ENCODE measurements around the gene RPE.

Gene RPE
- long read RNA-seq, transcript RPE-208 (7 exons, 1,128 nt): minor isoform, 22 of 346 reads
- long read RNA-seq, transcript RPE-210 (5 exons, 796 nt): minor isoform, 19 of 346 reads
- long read RNA-seq, transcript RPE-202 (6 exons, 2,569 nt): major isoform, 204 of 346 reads
- long read RNA-seq, transcript RPE-205 (7 exons, 925 nt): minor isoform, 10 of 346 reads
- long read RNA-seq, partial matches to known transcripts: 8 of 346 reads
- long read RNA-seq, other reads (novel, unspliced or antisense): 60 of 346 reads

GRCh38 chr2:210002158-210003157, at the start of gene RPE:
Gene RPE (plus strand): TSS chr2:210002638. CDS start chr2:210002662, 24 bp downstream.
- no peak for TF ChIP-seq CTCF (IDR thresholded peaks at IDR 0.05; ENCODE audit: insufficient read depth, low read length)
- peak; percentile 93 for TF ChIP-seq GABPA (IDR thresholded peaks at IDR 0.05; ENCODE audit: low read depth)
- TF ChIP-seq REST (IDR thresholded peaks at IDR 0.05; ENCODE audit: insufficient replicate concordance, low read depth): no peak
- TF ChIP-seq POLR2AphosphoS5 (IDR thresholded peaks at IDR 0.05; ENCODE audit: low read depth): peak; percentile 74
- TF ChIP-seq SPI1 (IDR thresholded peaks at IDR 0.05; ENCODE audit: borderline replicate concordance, low read depth): peak; percentile 80; the same call in 1 of the 2 replicates
- peak within 1 kb of the TSS; percentile 95 for H3K27ac ChIP-seq (replicated peaks)
- DNase-seq (ENCODE audit: low read depth in 1 of 2, low spot score in 1 of 2): peak; percentile 79 to 97
- peak within 1 kb of the TSS; percentile 70 for H3K4me3 ChIP-seq (replicated peaks; ENCODE audit: insufficient read depth, low read length)
- H3K27me3 ChIP-seq (ENCODE audit: insufficient read depth, poor library complexity, severe bottlenecking): no peaks in the 10 kb centered on the region

GRCh38 chr2:209956271-209956670, 46.2 kb upstream of the RPE start:
- no peak for DNase-seq (ENCODE audit: low read depth in 1 of 2, low spot score in 1 of 2)
- Histone ChIP-seq H3K4me3 (replicated peaks; ENCODE audit: insufficient read depth, low read length) (no peak overlapping the region), H3K27ac (replicated peaks) (no peak overlapping the region), H3K27me3 (ENCODE audit: insufficient read depth, poor library complexity, severe bottlenecking) (peaks cover 4% of the 10 kb centered on the region)
- no peak for TF ChIP-seq REST (IDR thresholded peaks at IDR 0.05; ENCODE audit: insufficient replicate concordance, low read depth)
- TF ChIP-seq CTCF (IDR thresholded peaks at IDR 0.05; ENCODE audit: insufficient read depth, low read length): no peak
- TF ChIP-seq SPI1 (IDR thresholded peaks at IDR 0.05; ENCODE audit: borderline replicate concordance, low read depth): no peak
- TF ChIP-seq GABPA (IDR thresholded peaks at IDR 0.05; ENCODE audit: low read depth): no peak
- no peak for TF ChIP-seq POLR2AphosphoS5 (IDR thresholded peaks at IDR 0.05; ENCODE audit: low read depth)

- H3K4me3 ChIP-seq (replicated peaks; ENCODE audit: insufficient read depth, low read length): no peak overlapping the region
- no peak for DNase-seq (ENCODE audit: low read depth in 1 of 2, low spot score in 1 of 2)
- peaks cover 4% of the 10 kb centered on the region for H3K27me3 ChIP-seq (ENCODE audit: insufficient read depth, poor library complexity, severe bottlenecking)
- no peak overlapping the region for H3K27ac ChIP-seq (replicated peaks)
- TF ChIP-seq POLR2AphosphoS5 (IDR thresholded peaks at IDR 0.05; ENCODE audit: low read depth): no peak
- TF ChIP-seq SPI1 (IDR thresholded peaks at IDR 0.05; ENCODE audit: borderline replicate concordance, low read depth): no peak
- TF ChIP-seq REST (IDR thresholded peaks at IDR 0.05; ENCODE audit: insufficient replicate concordance, low read depth): no peak
- no peak for TF ChIP-seq CTCF (IDR thresholded peaks at IDR 0.05; ENCODE audit: insufficient read depth, low read length)
- TF ChIP-seq GABPA (IDR thresholded peaks at IDR 0.05; ENCODE audit: low read depth): no peak
These were observed 44.4 kb upstream of the RPE start for GRCh38 chr2:209958016-209958415.

Measured in HL-60 (cell line).